GM12892 (cell line): ENCODE results near the gene TRAFD1.

Experiments used
- DNase-seq: peaks from one replicate; pipeline ENCODE4 v3.0.0; 2011; ENCODE audit not compliant: insufficient read length
- FAIRE-seq: peaks from 2 replicates; lab custom pipeline; 2011; peaks lifted over from hg19 to GRCh38; lab: Jason Lieb, UNC
- POLR2A ChIP-seq: IDR thresholded peaks from 2 replicates; pipeline ENCODE4 v1.6.1; 2011; ENCODE audit warnings: low read depth, low read length, control low read depth
- POLR2AphosphoS5 ChIP-seq: IDR thresholded peaks from 2 replicates; pipeline ENCODE4 v1.6.1; 2011; ENCODE audit warnings: low read depth, low read length, control low read depth
- TAF1 ChIP-seq: IDR thresholded peaks from 2 replicates; pipeline ENCODE4 v1.6.1; 2011; ENCODE audit warnings: low read depth, mild to moderate bottlenecking, control low read depth, low read length, borderline replicate concordance

The TRAFD1 gene

GRCh38 chr12:112121780-112122565, 3.4 kb upstream of the TRAFD1 start:
- TF ChIP-seq POLR2AphosphoS5 (no peak), TAF1 (no peak), POLR2A (no peak)
- DNase-seq (no peak), FAIRE-seq (no peak)

- FAIRE-seq (no peak), DNase-seq (no peak)
- TF ChIP-seq TAF1 (no peak), POLR2AphosphoS5 (no peak), POLR2A (no peak)
Observed at GRCh38 chr12:112122823-112123690, 2.3 kb upstream of the TRAFD1 start.

- no peak for DNase-seq
- TF ChIP-seq TAF1, result no peak
- TF ChIP-seq POLR2AphosphoS5, result no peak
- no peak for FAIRE-seq
Observed at GRCh38 chr12:112124918-112125249, 476 bp upstream of the TRAFD1 start.

- FAIRE-seq (no peak), DNase-seq (no peak)
- TF ChIP-seq TAF1, result no peak
- TF ChIP-seq POLR2A, result no peak
- TF ChIP-seq POLR2AphosphoS5, result no peak
Observed at GRCh38 chr12:112126000-112126438, 659 bp downstream of the TRAFD1 start.

- FAIRE-seq (no peak), DNase-seq (no peak)
- TF ChIP-seq POLR2AphosphoS5, result no peak
- TF ChIP-seq POLR2A, result no peak
- no peak for TF ChIP-seq TAF1
Observed at GRCh38 chr12:112126911-112127310, 1.6 kb downstream of the TRAFD1 start.

GRCh38 chr12:112130441-112130998, 5.2 kb downstream of the TRAFD1 start:
- peak; percentile 46 for FAIRE-seq
- no peak for TF ChIP-seq POLR2AphosphoS5
- no peak for TF ChIP-seq POLR2A
- no peak for TF ChIP-seq TAF1
- DNase-seq, result no peak

GRCh38 chr12:112131686-112132085, 6.3 kb downstream of the TRAFD1 start:
- DNase-seq (no peak), FAIRE-seq (no peak)
- no peak for TF ChIP-seq POLR2AphosphoS5
- no peak for TF ChIP-seq TAF1
- TF ChIP-seq POLR2A, result no peak

GRCh38 chr12:112133418-112133817, 8.1 kb downstream of the TRAFD1 start:
- TF ChIP-seq POLR2AphosphoS5, result no peak
- TF ChIP-seq TAF1, result no peak
- TF ChIP-seq POLR2A, result no peak
- FAIRE-seq, result no peak
- no peak for DNase-seq

GRCh38 chr12:112134731-112135130, 9.4 kb downstream of the TRAFD1 start:
- no peak for FAIRE-seq
- no peak for DNase-seq
- TF ChIP-seq POLR2AphosphoS5 (no peak), POLR2A (no peak), TAF1 (no peak)

- no peak for FAIRE-seq
- TF ChIP-seq POLR2AphosphoS5 (no peak), TAF1 (no peak), POLR2A (no peak)
- DNase-seq, result no peak
Observed at GRCh38 chr12:112140728-112141127, 15.4 kb downstream of the TRAFD1 start.

GRCh38 chr12:112146123-112146522, 20.8 kb downstream of the TRAFD1 start:
- DNase-seq (no peak), FAIRE-seq (no peak)
- no peak for TF ChIP-seq POLR2A
- TF ChIP-seq TAF1, result no peak
- TF ChIP-seq POLR2AphosphoS5, result no peak

GRCh38 chr12:112148031-112148513, 22.7 kb downstream of the TRAFD1 start:
- FAIRE-seq, result no peak
- TF ChIP-seq POLR2AphosphoS5, result no peak
- DNase-seq, result no peak
